ENCODE data around the gene MLN. TPM values are rescaled to one million over a fixed set of nuclear protein-coding genes. Genes with fewer than 3 reads are reported as not detected.

The MLN gene
- total RNA-seq, 4 donors from 2014 or later: not detected

GRCh38 chr6:33830635-33831240, 26.9 kb upstream of the MLN start:
- TF ChIP-seq POLR2A (IDR thresholded peaks at IDR 0.05): no peak
- TF ChIP-seq CTCF (IDR thresholded peaks at IDR 0.05): no peak
- WGBS, 2 donors: 71 to 85% methylated on average over 20 to 21 of the region's 21 CpGs

GRCh38 chr6:33828764-33829731, 25.2 kb upstream of the MLN start:
- intact Hi-C loops (cut with DNase I; ENCODE audit: low total_unique reads): no loop called here
- TF ChIP-seq CTCF (IDR thresholded peaks at IDR 0.05): no peak
- no peak for TF ChIP-seq POLR2A (IDR thresholded peaks at IDR 0.05)
- no peak overlapping the region for H3K4me3 ChIP-seq (ENCODE audit: low read depth, poor library complexity, severe bottlenecking)
- WGBS, 2 donors: 62 to 69% methylated on average over 15 of the region's 15 CpGs
- DNase-seq (ENCODE audit: low spot score in 2 of 2): no peak

More at GRCh38 chr6:33830635-33831240, 26.9 kb upstream of the MLN start:
- DNase-seq (ENCODE audit: low spot score in 2 of 2): no peak
- no peak overlapping the region for H3K4me3 ChIP-seq (ENCODE audit: low read depth, poor library complexity, severe bottlenecking)
- intact Hi-C loops (cut with DNase I; ENCODE audit: low total_unique reads): no loop called here

GRCh38 chr6:33828452-33828763, 24.6 kb upstream of the MLN start:
- no peak for DNase-seq (ENCODE audit: low spot score in 2 of 2)
- H3K4me3 ChIP-seq (ENCODE audit: low read depth, poor library complexity, severe bottlenecking): no peak overlapping the region
- 73 to 78% methylated on average over 4 of the region's 4 CpGs for WGBS, 2 donors
- intact Hi-C loops (cut with DNase I; ENCODE audit: low total_unique reads): no loop called here
- TF ChIP-seq CTCF (IDR thresholded peaks at IDR 0.05): no peak
- no peak for TF ChIP-seq POLR2A (IDR thresholded peaks at IDR 0.05)

- no peak for TF ChIP-seq POLR2A (IDR thresholded peaks at IDR 0.05)
- TF ChIP-seq CTCF (IDR thresholded peaks at IDR 0.05): no peak
- WGBS, 2 donors: 71 to 79% methylated on average over 13 to 14 of the region's 14 CpGs
- H3K4me3 ChIP-seq (ENCODE audit: low read depth, poor library complexity, severe bottlenecking): no peak overlapping the region
- intact Hi-C loops (cut with DNase I; ENCODE audit: low total_unique reads): no loop called here
- DNase-seq (ENCODE audit: low spot score in 2 of 2): no peak
Observed at GRCh38 chr6:33827546-33828451, 24.0 kb upstream of the MLN start.

GRCh38 chr6:33826537-33826936, 22.7 kb upstream of the MLN start:
- no peak for DNase-seq (ENCODE audit: low spot score in 2 of 2)
- WGBS, 2 donors: 32 to 50% methylated on average over 2 of the region's 2 CpGs
- intact Hi-C loops (cut with DNase I; ENCODE audit: low total_unique reads): no loop called here
- TF ChIP-seq CTCF (IDR thresholded peaks at IDR 0.05) (no peak), POLR2A (IDR thresholded peaks at IDR 0.05) (no peak)
- H3K4me3 ChIP-seq (ENCODE audit: low read depth, poor library complexity, severe bottlenecking): no peak overlapping the region
